GM12878 (cell line): ENCODE measurements around the gene GARIN5A. TPM values are rescaled to one million over a fixed set of nuclear protein-coding genes. Genes with fewer than 3 reads are reported as not detected.

Experiments
- BCLAF1 ChIP-seq: fragments of 450-650 bp; IDR thresholded peaks from 2 replicates; pipeline ENCODE4 v1.6.1; 2017; ENCODE audit warnings: antibody characterized with exemption, mild to moderate bottlenecking, moderate library complexity
- DPF2 ChIP-seq: fragments of 450-650 bp; IDR thresholded peaks from 2 replicates; pipeline ENCODE4 v1.6.1; 2017; ENCODE audit warnings: mild to moderate bottlenecking
- E2F8 ChIP-seq: fragments of 450-650 bp; IDR thresholded peaks from 2 replicates; pipeline ENCODE4 v1.6.1; 2018; ENCODE audit warnings: mild to moderate bottlenecking, low read depth, moderate library complexity; ENCODE audit not compliant: partially characterized antibody
- E4F1 ChIP-seq: fragments of 450-650 bp; IDR thresholded peaks from 2 replicates; pipeline ENCODE4 v1.6.1; 2018; ENCODE audit warnings: borderline replicate concordance, mild to moderate bottlenecking; ENCODE audit not compliant: partially characterized antibody
- MAX ChIP-seq: IDR thresholded peaks from 2 replicates; pipeline ENCODE4 v1.6.1; 2012; ENCODE audit warnings: low read depth, low read length, improper control_type of control experiment
- SUZ12 ChIP-seq: fragments of 200-600 bp; sonication (generic); IDR thresholded peaks from one replicate; pipeline ENCODE4 v1.6.1; 2018; ENCODE audit warnings: antibody characterized with exemption, mild to moderate bottlenecking; ENCODE audit not compliant: unreplicated experiment
- polyA plus RNA-seq, 11 experiments: library from polyadenylated mRNA; depleted of rRNA in 4 of 11; unstranded in 6 of 11; stranded (reverse) in 5 of 11; fragments of >200 nt; fragmentation: Nextera tagmentation in 4 of 11; fragmentation: Illumina TruSeq in 1 of 11; extraction: Ambion mirVana in 4 of 11; extraction: Trizol in 1 of 11; gene quantifications; 1 replicate in 1 of 11; 2 replicates in 10 of 11; pipeline versions ENCODE4 v1.2.1 to v1.2.3, GENCODE V29; 2011 to 2016; ENCODE audit warnings: inconsistent platforms in 2 of 11, missing spikeins in 2 of 11, low read depth in 1 of 11
- total RNA-seq, 4 experiments: library from RNA; depleted of rRNA in 3 of 4; stranded (reverse); fragments of >200 nt in 3 of 4; fragmentation: Illumina TruSeq in 1 of 4; extraction: Trizol in 1 of 4; gene quantifications; 2 replicates each; pipeline versions ENCODE4 v1.2.1 to v1.2.3, GENCODE V29; 2013 to 2021

The GARIN5A gene
- total and polyA plus RNA-seq, 10 of the 15 experiments (the other 5 are each of a cell fraction or from before 2014, with no cell fraction given) = 0.18 to 1.2 (median 0.24) TPM; not detected in 6

- TF ChIP-seq E4F1 (no peak), E2F8 (no peak), MAX (no peak), BCLAF1 (no peak), DPF2 (no peak), SUZ12 (no peak)
These were observed 46.2 kb upstream of the GARIN5A start (continued) for GRCh38 chr19:50522881-50523280.
